Gastroesophageal sphincter (tissue), 3 donors: ENCODE data around the gene SLC8A1.

Source experiments
- EP300 ChIP-seq: sonication (generic); formaldehyde crosslinking; IDR thresholded peaks from one replicate; pipeline ENCODE4 v1.6.1; 2017; ENCODE audit warnings: antibody characterized with exemption, mild to moderate bottlenecking
- POLR2A ChIP-seq, 2 donors: fragments of 450-650 bp; IDR thresholded peaks; one replicate each; pipeline ENCODE4 v1.6.1; 2017; ENCODE audit warnings: antibody characterized with exemption in 2 of 2, mild to moderate bottlenecking in 2 of 2, moderate library complexity in 1 of 2
- POLR2AphosphoS5 ChIP-seq: sonication (generic); formaldehyde crosslinking; IDR thresholded peaks from one replicate; pipeline ENCODE4 v1.6.1; 2017; ENCODE audit warnings: antibody characterized with exemption
- TF ChIP-seq, protein P1 (sequence below), 4 experiments: fragments of 200-600 bp in 2 of 4; fragments of 450-650 bp in 2 of 4; sonication (generic) in 1 of 4; IDR thresholded peaks; one replicate each; pipeline ENCODE4 v1.5.1; 2017 to 2019; ENCODE audit warnings: antibody characterized with exemption in 4 of 4, mild to moderate bottlenecking in 2 of 4, moderate library complexity in 2 of 4

DNA sequence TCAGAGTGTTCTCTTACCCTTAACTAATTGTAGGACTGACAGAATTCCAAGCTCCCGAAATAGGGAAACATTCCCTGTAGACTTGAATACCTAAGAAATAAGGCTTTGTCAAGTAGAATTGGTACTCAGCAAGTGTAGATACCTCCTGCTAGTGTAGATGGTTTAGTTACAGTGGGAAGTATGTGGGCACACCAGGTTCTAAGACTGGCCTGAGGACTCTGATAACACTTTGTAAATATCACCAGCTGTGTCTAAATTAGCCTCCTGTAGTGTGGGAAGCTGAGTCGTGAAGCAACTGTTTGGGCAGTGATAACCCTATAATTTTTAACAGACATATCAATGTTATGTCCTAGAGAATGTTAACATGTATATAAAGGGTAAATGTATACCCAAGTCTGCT, 304.5 kb downstream of the SLC8A1 start:
- TF ChIP-seq POLR2A (IDR thresholded peaks at IDR 0.05) (no peak), EP300 (no peak), POLR2AphosphoS5 (no peak)
- TF ChIP-seq, protein P1, sequence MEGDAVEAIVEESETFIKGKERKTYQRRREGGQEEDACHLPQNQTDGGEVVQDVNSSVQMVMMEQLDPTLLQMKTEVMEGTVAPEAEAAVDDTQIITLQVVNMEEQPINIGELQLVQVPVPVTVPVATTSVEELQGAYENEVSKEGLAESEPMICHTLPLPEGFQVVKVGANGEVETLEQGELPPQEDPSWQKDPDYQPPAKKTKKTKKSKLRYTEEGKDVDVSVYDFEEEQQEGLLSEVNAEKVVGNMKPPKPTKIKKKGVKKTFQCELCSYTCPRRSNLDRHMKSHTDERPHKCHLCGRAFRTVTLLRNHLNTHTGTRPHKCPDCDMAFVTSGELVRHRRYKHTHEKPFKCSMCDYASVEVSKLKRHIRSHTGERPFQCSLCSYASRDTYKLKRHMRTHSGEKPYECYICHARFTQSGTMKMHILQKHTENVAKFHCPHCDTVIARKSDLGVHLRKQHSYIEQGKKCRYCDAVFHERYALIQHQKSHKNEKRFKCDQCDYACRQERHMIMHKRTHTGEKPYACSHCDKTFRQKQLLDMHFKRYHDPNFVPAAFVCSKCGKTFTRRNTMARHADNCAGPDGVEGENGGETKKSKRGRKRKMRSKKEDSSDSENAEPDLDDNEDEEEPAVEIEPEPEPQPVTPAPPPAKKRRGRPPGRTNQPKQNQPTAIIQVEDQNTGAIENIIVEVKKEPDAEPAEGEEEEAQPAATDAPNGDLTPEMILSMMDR (IDR thresholded peaks at IDR 0.05), result no peak
